Measurements from ENCODE around the gene COL21A1. TPM values are rescaled to one million over a fixed set of nuclear protein-coding genes. Genes with fewer than 3 reads are reported as not detected.
"Not testable (repeated sequence)": the region's sequence is repeated elsewhere in the genome, so short reads cannot be mapped to it uniquely, and the experiment has no call there.

The COL21A1 gene
- total RNA-seq, 1 experiment from 2014 or later, result not detected

DNA sequence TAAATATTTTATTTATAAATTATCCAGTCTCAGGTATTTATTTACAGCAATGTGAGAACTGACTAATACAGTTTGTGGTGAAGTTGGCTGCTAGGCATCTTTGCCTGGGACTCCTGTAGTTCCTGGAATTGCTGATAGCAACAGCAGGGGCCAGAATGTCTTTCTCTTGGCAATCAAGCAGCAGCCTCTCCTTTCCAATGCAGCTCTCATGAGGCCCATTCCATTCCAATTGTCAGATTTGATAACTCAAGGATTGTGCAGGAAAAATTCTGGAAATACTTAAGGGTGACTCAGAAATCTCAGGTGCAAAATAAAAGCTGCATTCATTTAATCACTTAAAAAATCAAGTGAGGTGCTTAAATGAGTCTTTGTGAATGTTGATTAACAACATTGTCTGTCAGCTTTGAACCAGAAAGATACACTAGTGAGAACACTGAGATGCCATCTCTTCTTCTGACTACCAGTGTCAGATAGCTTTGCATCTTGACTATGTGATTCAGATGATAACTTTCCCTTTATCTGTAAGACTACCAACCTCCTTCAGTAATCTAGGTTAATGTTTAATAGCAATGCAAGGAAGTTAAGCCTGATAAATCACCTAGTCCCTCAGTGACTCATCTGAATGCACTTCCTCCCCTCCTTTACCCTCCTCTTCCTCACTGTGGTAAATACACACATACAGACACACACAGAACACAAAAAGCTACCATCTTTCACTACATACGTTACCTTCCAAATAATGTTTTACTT lies 32.1 kb upstream of the COL21A1 start:
- DNase-seq, result no peak

DNA sequence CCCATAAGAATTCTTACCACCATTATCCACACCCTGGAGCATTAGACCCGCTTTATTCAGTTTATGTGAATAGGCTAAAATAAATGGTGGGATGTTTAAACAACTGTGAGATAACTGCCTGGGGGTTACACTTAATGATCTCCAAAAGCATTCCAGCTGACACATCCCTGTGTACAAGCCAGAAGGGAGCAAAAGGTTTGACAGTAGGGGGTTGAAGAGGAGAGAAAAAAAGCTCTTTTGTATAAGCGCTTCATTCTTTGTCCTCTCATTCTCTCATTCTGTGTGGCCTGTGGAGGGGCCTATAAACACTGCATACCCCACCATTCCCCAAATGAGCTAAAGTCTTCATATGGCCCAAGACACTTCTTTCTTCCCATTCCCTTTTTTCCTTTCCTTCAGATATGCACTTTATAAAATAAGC lies 30.8 kb upstream of the COL21A1 start:
- H3K27me3 ChIP-seq (ENCODE audit: low read length), result no peaks in the 10 kb centered on the region
- H3K4me2 ChIP-seq (ENCODE audit: low read depth, low read length, poor library complexity, severe bottlenecking), result no peak overlapping the region
- H3K4me1 ChIP-seq (ENCODE audit: low read length), result no peaks in the 10 kb centered on the region
- H3K79me2 ChIP-seq (ENCODE audit: low read length), result no peaks in the 10 kb centered on the region
- H3K9ac ChIP-seq (ENCODE audit: low read length), result no peak overlapping the region
- H3K36me3 ChIP-seq (ENCODE audit: insufficient read depth, low read length), result no peaks in the 10 kb centered on the region
- no peak overlapping the region for H2AFZ ChIP-seq (ENCODE audit: low read length)
- H3K9me2 ChIP-seq (replicated peaks; ENCODE audit: insufficient read depth, low read length), result no peaks in the 10 kb centered on the region
- H3K4me3 ChIP-seq (ENCODE audit: low read length), result no peak overlapping the region
- H3K9me3 ChIP-seq (ENCODE audit: low read length), result no peaks in the 10 kb centered on the region
- no peak overlapping the region for H3K27ac ChIP-seq (ENCODE audit: low read length)
- no peaks in the 10 kb centered on the region for H4K20me1 ChIP-seq (ENCODE audit: insufficient read depth, low read depth, low read length)
- DNase-seq, result no peak

More for the DNA sequence above, 32.1 kb upstream of the COL21A1 start:
- no peak overlapping the region for H3K4me2 ChIP-seq (ENCODE audit: low read depth, low read length, poor library complexity, severe bottlenecking)
- no peaks in the 10 kb centered on the region for H3K79me2 ChIP-seq (ENCODE audit: low read length)
- no peaks in the 10 kb centered on the region for H4K20me1 ChIP-seq (ENCODE audit: insufficient read depth, low read depth, low read length)
- no peaks in the 10 kb centered on the region for H3K9me2 ChIP-seq (replicated peaks; ENCODE audit: insufficient read depth, low read length)
- no peak overlapping the region for H2AFZ ChIP-seq (ENCODE audit: low read length)
- no peaks in the 10 kb centered on the region for H3K9me3 ChIP-seq (ENCODE audit: low read length)
- H3K9ac ChIP-seq (ENCODE audit: low read length), result no peak overlapping the region
- no peak overlapping the region for H3K4me3 ChIP-seq (ENCODE audit: low read length)
- no peaks in the 10 kb centered on the region for H3K4me1 ChIP-seq (ENCODE audit: low read length)
- H3K36me3 ChIP-seq (ENCODE audit: insufficient read depth, low read length), result no peaks in the 10 kb centered on the region
- H3K27me3 ChIP-seq (ENCODE audit: low read length), result no peaks in the 10 kb centered on the region
- no peak overlapping the region for H3K27ac ChIP-seq (ENCODE audit: low read length)

GRCh38 chr6:56270812-56271441 lies 23.5 kb upstream of the COL21A1 start:
- Histone ChIP-seq H3K9me2 (replicated peaks; ENCODE audit: insufficient read depth, low read length) (no peaks in the 10 kb centered on the region), H2AFZ (ENCODE audit: low read length) (no peak overlapping the region)

GRCh38 chr6:56268266-56268665 lies 20.9 kb upstream of the COL21A1 start:
- Histone ChIP-seq H3K4me2 (ENCODE audit: low read depth, low read length, poor library complexity, severe bottlenecking) (no peak overlapping the region), H3K27ac (ENCODE audit: low read length) (no peak overlapping the region), H3K4me1 (ENCODE audit: low read length) (no peaks in the 10 kb centered on the region), H3K4me3 (ENCODE audit: low read length) (no peak overlapping the region), H3K36me3 (ENCODE audit: insufficient read depth, low read length) (no peaks in the 10 kb centered on the region), H3K27me3 (ENCODE audit: low read length) (no peaks in the 10 kb centered on the region), H4K20me1 (ENCODE audit: insufficient read depth, low read depth, low read length) (no peaks in the 10 kb centered on the region), H3K9me2 (replicated peaks; ENCODE audit: insufficient read depth, low read length) (no peaks in the 10 kb centered on the region), H3K79me2 (ENCODE audit: low read length) (no peaks in the 10 kb centered on the region), H2AFZ (ENCODE audit: low read length) (no peak overlapping the region), H3K9ac (ENCODE audit: low read length) (no peak overlapping the region), H3K9me3 (ENCODE audit: low read length) (no peaks in the 10 kb centered on the region)
- no peak for DNase-seq

More at GRCh38 chr6:56270812-56271441, 23.5 kb upstream of the COL21A1 start:
- H3K27ac ChIP-seq (ENCODE audit: low read length), result no peak overlapping the region
- H4K20me1 ChIP-seq (ENCODE audit: insufficient read depth, low read depth, low read length), result no peaks in the 10 kb centered on the region
- no peak overlapping the region for H3K9ac ChIP-seq (ENCODE audit: low read length)
- H3K4me1 ChIP-seq (ENCODE audit: low read length), result no peaks in the 10 kb centered on the region
- no peaks in the 10 kb centered on the region for H3K36me3 ChIP-seq (ENCODE audit: insufficient read depth, low read length)
- DNase-seq, result no peak
- H3K4me3 ChIP-seq (ENCODE audit: low read length), result no peak overlapping the region
- H3K79me2 ChIP-seq (ENCODE audit: low read length), result no peaks in the 10 kb centered on the region
- no peaks in the 10 kb centered on the region for H3K9me3 ChIP-seq (ENCODE audit: low read length)
- no peak overlapping the region for H3K4me2 ChIP-seq (ENCODE audit: low read depth, low read length, poor library complexity, severe bottlenecking)
- no peaks in the 10 kb centered on the region for H3K27me3 ChIP-seq (ENCODE audit: low read length)

GRCh38 chr6:56266011-56266410 lies 18.6 kb upstream of the COL21A1 start:
- no peak overlapping the region for H3K4me3 ChIP-seq (ENCODE audit: low read length)
- H4K20me1 ChIP-seq (ENCODE audit: insufficient read depth, low read depth, low read length), result no peaks in the 10 kb centered on the region
- no peaks in the 10 kb centered on the region for H3K9me3 ChIP-seq (ENCODE audit: low read length)
- no peak overlapping the region for H2AFZ ChIP-seq (ENCODE audit: low read length)
- no peak for DNase-seq
- no peak overlapping the region for H3K27ac ChIP-seq (ENCODE audit: low read length)
- H3K9me2 ChIP-seq (replicated peaks; ENCODE audit: insufficient read depth, low read length), result no peaks in the 10 kb centered on the region
- no peaks in the 10 kb centered on the region for H3K79me2 ChIP-seq (ENCODE audit: low read length)
- no peak overlapping the region for H3K9ac ChIP-seq (ENCODE audit: low read length)
- H3K27me3 ChIP-seq (ENCODE audit: low read length), result no peaks in the 10 kb centered on the region
- no peaks in the 10 kb centered on the region for H3K4me1 ChIP-seq (ENCODE audit: low read length)
- H3K36me3 ChIP-seq (ENCODE audit: insufficient read depth, low read length), result no peaks in the 10 kb centered on the region
- no peak overlapping the region for H3K4me2 ChIP-seq (ENCODE audit: low read depth, low read length, poor library complexity, severe bottlenecking)

- H3K36me3 ChIP-seq (ENCODE audit: insufficient read depth, low read length), result no peaks in the 10 kb centered on the region
- H3K4me3 ChIP-seq (ENCODE audit: low read length), result no peak overlapping the region
- DNase-seq, result no peak
These were observed 16.4 kb upstream of the COL21A1 start for GRCh38 chr6:56263596-56264315.

DNA sequence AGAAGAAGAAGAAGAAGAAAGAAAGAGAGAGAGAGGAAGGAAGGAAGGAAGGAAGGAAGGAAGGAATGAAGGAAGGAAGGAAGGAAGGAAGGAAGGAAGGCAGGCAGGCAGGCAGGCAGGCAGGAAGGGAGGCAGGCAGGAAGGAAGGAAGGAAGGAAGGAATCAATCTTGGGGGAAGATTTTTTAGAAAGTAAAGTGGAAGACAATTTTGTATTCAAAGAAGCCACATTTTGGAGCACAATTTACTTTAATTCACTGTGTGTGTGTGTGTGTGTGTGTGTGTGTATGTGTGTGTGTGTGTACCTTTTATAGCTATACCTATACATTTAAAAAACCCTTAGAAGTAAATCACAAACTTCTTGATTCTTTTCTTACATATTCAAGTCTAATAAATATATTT lies 13.2 kb upstream of the COL21A1 start:
- not testable (repeated sequence) for H3K4me3 ChIP-seq (ENCODE audit: low read length); H2AFZ ChIP-seq (ENCODE audit: low read length); H4K20me1 ChIP-seq (ENCODE audit: insufficient read depth, low read depth, low read length); H3K4me1 ChIP-seq (ENCODE audit: low read length); DNase-seq; H3K4me2 ChIP-seq (ENCODE audit: low read depth, low read length, poor library complexity, severe bottlenecking); H3K27ac ChIP-seq (ENCODE audit: low read length); H3K9ac ChIP-seq (ENCODE audit: low read length); H3K79me2 ChIP-seq (ENCODE audit: low read length); H3K27me3 ChIP-seq (ENCODE audit: low read length); H3K9me3 ChIP-seq (ENCODE audit: low read length); H3K36me3 ChIP-seq (ENCODE audit: insufficient read depth, low read length); H3K9me2 ChIP-seq (replicated peaks; ENCODE audit: insufficient read depth, low read length)

More at GRCh38 chr6:56263596-56264315, 16.4 kb upstream of the COL21A1 start:
- Histone ChIP-seq H3K9me3 (ENCODE audit: low read length) (no peaks in the 10 kb centered on the region), H3K27me3 (ENCODE audit: low read length) (no peaks in the 10 kb centered on the region), H3K4me1 (ENCODE audit: low read length) (no peaks in the 10 kb centered on the region), H3K9ac (ENCODE audit: low read length) (no peak overlapping the region), H2AFZ (ENCODE audit: low read length) (no peak overlapping the region), H3K9me2 (replicated peaks; ENCODE audit: insufficient read depth, low read length) (no peaks in the 10 kb centered on the region), H3K79me2 (ENCODE audit: low read length) (no peaks in the 10 kb centered on the region), H3K27ac (ENCODE audit: low read length) (no peak overlapping the region), H3K4me2 (ENCODE audit: low read depth, low read length, poor library complexity, severe bottlenecking) (no peak overlapping the region), H4K20me1 (ENCODE audit: insufficient read depth, low read depth, low read length) (no peaks in the 10 kb centered on the region)
